T-helper 1 cell treated with Interleukin-12 subunit alpha and Interleukin-12 subunit beta and Interleukin-4 antibody, amounts not matched to agents 30 μg/mL and 1 μg/mL, for 36 hours (primary cell): ENCODE data around the gene GIMAP7.
A peak's percentile ranks its signal among the peaks of the same experiment; 100 is the strongest.
"Not testable (repeated sequence)": the region's sequence is repeated elsewhere in the genome, so short reads cannot be mapped to it uniquely, and the experiment has no call there.

ENCODE experiments used
- H3K27ac Mint-ChIP-seq: one replicate; pipeline ENCODE4 v1.8.0; 2021; ENCODE audit warnings: mild to moderate bottlenecking, mixed read lengths
- H3K27me3 Mint-ChIP-seq: one replicate; pipeline ENCODE4 v1.8.0; 2021; ENCODE audit warnings: low read depth, mixed read lengths
- H3K36me3 Mint-ChIP-seq: one replicate; pipeline ENCODE4 v1.8.0; 2021; ENCODE audit warnings: low read depth, mixed read lengths
- H3K4me1 Mint-ChIP-seq: one replicate; pipeline ENCODE4 v1.8.0; 2021; ENCODE audit warnings: low read depth, mixed read lengths
- H3K4me3 Mint-ChIP-seq: one replicate; pipeline ENCODE4 v1.8.0; 2021; ENCODE audit warnings: mild to moderate bottlenecking, moderate library complexity, mixed read lengths
- H3K9me3 Mint-ChIP-seq: one replicate; pipeline ENCODE4 v1.8.0; 2021; ENCODE audit warnings: mixed read lengths

GIMAP7 gene

DNA sequence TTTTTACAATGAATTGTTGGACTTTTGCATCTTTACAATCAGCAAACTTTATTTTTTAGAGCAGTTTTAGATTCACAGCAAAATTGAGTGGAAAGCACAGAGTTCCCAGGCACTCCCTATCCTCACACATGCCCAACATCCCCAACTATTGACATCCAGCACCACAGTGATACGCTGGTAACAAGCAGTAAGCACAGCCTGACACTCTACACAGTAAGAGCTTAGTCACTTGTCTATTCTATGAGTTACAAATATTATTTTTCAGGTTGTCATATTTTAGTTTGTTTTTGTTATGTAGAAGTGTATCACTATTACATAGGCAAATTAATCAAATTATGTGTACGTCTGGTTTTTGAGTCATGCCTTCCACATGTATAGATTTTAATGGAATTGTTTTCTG is 27.0 kb upstream of the GIMAP7 start:
- Mint-ChIP-seq H3K27ac (no peak overlapping the region), H3K27me3 (no peaks in the 10 kb centered on the region), H3K4me3 (no peak overlapping the region), H3K36me3 (peaks cover 41% of the 10 kb centered on the region), H3K9me3 (peaks cover 25% of the 10 kb centered on the region), H3K4me1 (peaks cover 55% of the 10 kb centered on the region)

DNA sequence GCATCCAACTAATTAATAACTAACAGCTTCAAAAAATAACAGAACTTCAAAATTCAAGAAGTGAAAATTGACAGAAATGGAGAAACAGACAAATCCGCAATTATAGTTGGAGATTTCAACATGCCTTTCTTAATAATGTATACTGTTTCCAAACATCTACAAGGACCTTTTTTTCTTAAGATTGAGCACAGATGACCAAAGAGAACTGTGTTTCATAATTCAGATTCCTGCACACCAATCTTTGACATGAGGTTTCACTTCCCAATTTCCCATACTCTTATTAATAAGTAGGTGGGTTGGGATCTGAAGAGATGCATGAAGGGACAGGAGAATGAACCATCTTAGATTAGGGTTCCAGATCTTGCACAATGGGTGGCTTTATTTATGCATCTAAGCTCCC is 24.9 kb upstream of the GIMAP7 start:
- H3K4me3 Mint-ChIP-seq: no peak overlapping the region
- H3K27me3 Mint-ChIP-seq: no peaks in the 10 kb centered on the region
- H3K9me3 Mint-ChIP-seq: peaks cover 28% of the 10 kb centered on the region
- H3K4me1 Mint-ChIP-seq: peaks cover 36% of the 10 kb centered on the region
- H3K27ac Mint-ChIP-seq: no peak overlapping the region
- peaks cover 40% of the 10 kb centered on the region for H3K36me3 Mint-ChIP-seq

DNA sequence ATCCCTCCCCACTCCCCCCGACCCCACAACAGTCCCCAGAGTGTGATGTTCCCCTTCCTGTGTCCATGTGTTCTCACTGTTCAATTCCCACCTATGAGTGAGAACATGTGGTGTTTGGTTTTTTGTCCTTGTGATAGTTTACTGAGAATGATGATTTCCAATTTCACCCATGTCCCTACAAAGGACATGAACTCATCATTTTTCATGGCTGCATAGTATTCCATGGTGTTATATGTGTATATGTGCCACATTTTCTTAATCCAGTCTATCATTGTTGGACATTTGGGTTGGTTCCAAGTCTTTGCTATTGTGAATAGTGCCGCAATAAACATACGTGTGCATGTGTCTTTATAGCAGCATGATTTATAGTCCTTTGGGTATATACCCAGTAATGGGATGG is 21.2 kb upstream of the GIMAP7 start:
- not testable (repeated sequence) for H3K4me3 Mint-ChIP-seq, H3K27me3 Mint-ChIP-seq, H3K27ac Mint-ChIP-seq
- H3K4me1 Mint-ChIP-seq: peaks cover 31% of the 10 kb centered on the region
- peaks cover 43% of the 10 kb centered on the region for H3K9me3 Mint-ChIP-seq
- H3K36me3 Mint-ChIP-seq: peaks cover 46% of the 10 kb centered on the region

DNA sequence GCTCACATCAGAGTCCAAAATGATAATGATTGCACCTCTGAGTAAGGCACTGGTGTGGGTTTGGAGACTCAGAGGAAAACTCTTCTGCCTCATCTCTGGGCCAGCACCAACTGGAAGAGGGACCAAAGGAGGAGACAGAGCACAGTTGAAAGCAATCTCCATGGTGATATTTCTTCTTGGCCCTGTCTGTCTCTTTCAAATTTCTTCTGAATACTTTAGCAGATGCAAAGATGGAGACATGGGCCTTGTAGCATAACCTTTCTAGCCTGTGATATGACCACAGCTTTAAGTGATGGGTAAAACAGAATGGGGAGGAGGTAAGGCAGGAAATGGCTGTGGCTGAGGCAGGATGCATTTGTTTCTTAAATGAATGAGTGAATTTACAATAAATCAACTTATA is 12.2 kb upstream of the GIMAP7 start:
- Mint-ChIP-seq H3K4me3 (peak overlapping the region; percentile 52), H3K27ac (peak overlapping the region; percentile 93), H3K27me3 (no peaks in the 10 kb centered on the region), H3K36me3 (peaks cover 51% of the 10 kb centered on the region), H3K9me3 (peaks cover 45% of the 10 kb centered on the region), H3K4me1 (peaks cover 67% of the 10 kb centered on the region)

DNA sequence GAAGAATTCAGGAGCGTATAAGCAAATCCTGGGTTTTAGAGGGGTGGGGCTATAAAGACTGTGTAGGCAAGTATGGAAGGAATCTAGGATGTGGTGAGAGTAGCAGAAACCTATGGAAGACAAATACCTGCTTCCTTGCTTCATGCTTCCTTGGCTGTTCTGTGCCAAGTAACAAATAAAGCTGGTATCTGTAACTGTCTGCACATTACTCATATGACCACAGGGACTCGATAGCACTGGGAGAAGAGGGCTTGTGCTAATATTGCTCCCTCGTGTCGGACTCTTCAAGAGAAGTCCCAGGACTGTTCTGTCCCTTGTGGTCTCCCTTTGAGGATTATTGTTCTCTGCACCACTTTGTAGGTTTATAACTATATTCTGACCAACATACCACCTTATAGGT is 11.5 kb upstream of the GIMAP7 start:
- peaks cover 39% of the 10 kb centered on the region for H3K9me3 Mint-ChIP-seq
- H3K27ac Mint-ChIP-seq: peak overlapping the region; percentile 93
- peaks cover 44% of the 10 kb centered on the region for H3K36me3 Mint-ChIP-seq
- H3K4me3 Mint-ChIP-seq: peak overlapping the region; percentile 52
- H3K4me1 Mint-ChIP-seq: peaks cover 67% of the 10 kb centered on the region
- no peaks in the 10 kb centered on the region for H3K27me3 Mint-ChIP-seq

DNA sequence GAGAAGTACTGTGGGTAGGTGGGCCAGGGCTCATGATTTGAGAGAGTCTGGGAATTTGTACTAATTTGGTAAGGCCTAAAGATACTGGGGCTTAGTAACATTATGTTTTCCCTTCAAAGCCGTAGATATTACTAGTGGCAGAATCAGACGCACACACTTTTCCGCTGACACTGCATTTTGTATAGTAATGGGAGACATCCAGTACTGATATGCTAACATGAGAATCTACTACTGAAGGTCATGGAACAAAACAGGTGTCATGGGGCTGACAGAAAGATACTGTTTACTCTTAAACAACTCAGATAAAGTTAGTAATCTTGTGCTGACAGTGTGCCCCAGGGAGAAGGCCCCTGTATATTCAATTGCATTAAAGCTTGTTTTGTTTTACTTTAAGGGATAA is 11.1 kb upstream of the GIMAP7 start:
- Mint-ChIP-seq H3K36me3 (peaks cover 41% of the 10 kb centered on the region), H3K27ac (peak overlapping the region; percentile 93), H3K9me3 (peaks cover 35% of the 10 kb centered on the region), H3K4me3 (peak overlapping the region; percentile 77), H3K27me3 (no peaks in the 10 kb centered on the region), H3K4me1 (peaks cover 70% of the 10 kb centered on the region)

DNA sequence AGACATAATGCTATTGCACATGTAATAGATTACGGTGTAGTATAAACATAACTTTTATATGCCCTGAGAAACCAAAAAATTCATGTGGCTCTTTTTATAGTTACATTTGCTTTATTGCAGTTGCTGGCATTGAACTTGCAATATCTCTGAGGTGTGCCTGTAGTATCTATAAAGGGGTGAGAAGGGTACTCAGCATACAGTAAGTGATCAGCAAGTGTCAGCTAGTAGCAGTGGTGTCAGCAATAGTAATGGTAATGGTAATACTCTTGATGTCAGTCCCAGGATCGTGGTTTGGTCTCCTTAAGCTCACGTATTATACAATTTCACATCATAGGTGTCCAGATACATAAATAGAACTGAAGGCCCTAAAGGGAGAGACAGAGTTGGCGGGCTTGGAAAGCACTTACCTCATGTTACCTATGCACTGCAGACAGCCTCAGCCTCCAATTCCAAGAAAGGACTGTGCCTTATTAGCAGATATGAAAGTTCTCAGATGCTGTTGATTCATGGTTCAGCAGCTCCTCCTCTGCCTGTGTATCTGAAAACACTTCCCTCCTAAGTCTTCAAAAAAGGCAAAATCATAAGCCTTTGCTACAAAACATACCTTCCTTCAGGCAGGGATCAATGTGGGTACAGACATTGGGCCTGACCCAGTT is 6.6 kb upstream of the GIMAP7 start:
- H3K27ac Mint-ChIP-seq: peak overlapping the region; percentile 88
- H3K4me1 Mint-ChIP-seq: peaks cover 82% of the 10 kb centered on the region

DNA sequence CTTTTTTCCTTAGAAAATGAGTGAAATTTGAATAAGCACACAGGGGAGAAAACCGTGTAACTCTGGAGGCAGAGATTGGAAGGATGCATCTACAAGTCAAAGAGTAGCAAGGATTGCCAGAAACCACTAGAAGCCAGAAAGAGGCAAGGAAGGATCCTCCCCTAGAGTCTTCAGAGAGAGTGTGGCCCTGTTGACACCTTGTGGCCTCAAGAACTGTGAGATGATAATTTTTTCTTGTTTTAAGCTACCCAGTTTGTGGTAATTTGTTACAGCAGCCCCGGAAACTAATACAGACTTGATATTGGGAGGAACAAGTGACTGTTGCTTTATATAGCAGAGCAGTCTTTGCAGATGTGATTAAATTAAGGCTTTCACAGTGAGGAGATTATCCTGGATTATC is 3.6 kb upstream of the GIMAP7 start:
- H3K27me3 Mint-ChIP-seq: no peaks in the 10 kb centered on the region
- H3K27ac Mint-ChIP-seq: peak overlapping the region; percentile 87
- peak overlapping the region; percentile 69 for H3K4me3 Mint-ChIP-seq
- H3K9me3 Mint-ChIP-seq: peaks cover 24% of the 10 kb centered on the region
- peaks cover 31% of the 10 kb centered on the region for H3K36me3 Mint-ChIP-seq
- H3K4me1 Mint-ChIP-seq: peaks cover 72% of the 10 kb centered on the region

More for the DNA sequence above, 6.6 kb upstream of the GIMAP7 start:
- Mint-ChIP-seq H3K27me3 (no peaks in the 10 kb centered on the region), H3K36me3 (peaks cover 21% of the 10 kb centered on the region), H3K9me3 (peaks cover 24% of the 10 kb centered on the region), H3K4me3 (peak overlapping the region; percentile 73)

DNA sequence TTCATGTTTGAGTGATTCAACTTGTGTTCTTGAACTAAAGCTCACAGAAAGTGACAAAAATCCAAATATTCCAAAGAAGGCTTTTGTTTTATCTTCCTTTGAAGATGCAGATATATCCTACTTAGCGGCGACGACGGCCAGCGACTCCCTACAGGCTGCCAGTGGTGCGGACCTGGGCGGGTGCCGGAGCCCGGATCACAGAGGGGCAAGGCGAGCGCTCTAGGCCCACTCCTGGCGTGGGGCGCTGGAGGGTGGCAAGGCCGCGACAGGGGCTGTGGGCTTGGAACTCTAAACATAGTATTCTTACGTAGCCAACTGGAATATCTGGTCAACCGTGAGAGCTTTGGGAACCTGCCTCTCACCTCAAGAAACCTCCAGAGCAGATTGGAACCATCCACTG is 914 bp upstream of the GIMAP7 start:
- Mint-ChIP-seq H3K36me3 (peaks cover 46% of the 10 kb centered on the region), H3K27me3 (no peaks in the 10 kb centered on the region), H3K27ac (peak overlapping the region; percentile 98), H3K4me1 (peaks cover 55% of the 10 kb centered on the region), H3K4me3 (peak overlapping the region; percentile 100), H3K9me3 (peaks cover 21% of the 10 kb centered on the region)

DNA sequence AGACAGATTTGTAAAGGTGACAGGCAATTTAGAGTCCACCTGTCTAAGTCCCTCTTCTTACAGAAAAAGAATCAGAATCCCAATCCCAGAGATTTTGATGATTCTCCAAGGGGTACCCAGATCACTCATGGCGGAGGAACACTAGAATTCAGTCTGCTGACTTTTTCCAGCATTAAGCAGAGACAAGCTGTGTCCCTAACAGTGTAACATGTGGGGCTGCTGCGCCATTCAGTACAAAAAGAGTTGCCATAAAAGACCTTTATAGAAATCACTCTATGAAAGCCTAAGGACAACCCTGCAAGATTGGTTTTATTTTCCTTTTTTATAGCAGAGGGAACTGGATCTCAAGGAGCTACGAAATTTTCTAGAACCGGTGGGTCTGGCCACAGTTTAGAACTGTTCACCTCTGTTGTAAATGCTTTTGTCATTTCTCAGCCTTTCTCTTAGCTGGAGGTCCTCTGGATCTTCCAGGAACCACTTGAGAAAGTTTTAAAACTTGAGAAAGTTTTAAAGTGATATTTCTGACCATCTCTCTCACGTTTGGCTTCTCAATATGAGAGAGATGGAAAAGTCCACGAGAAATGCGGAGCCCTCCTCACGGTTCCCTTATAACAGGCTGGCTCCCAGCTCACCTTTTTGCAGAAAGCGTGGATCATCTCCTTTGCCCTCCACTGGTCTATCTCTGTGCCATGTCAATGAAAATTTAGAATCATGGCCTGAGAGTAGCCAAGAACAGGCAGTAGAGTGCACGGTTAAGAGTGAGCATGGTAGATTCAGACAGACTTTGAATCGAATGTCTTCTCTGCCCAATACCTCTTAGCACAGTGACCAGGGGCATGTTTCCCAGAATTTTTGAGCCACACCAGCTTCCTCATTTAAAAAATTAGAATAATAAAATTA is 826 bp downstream of the GIMAP7 start:
- Mint-ChIP-seq H3K4me1 (peaks cover 44% of the 10 kb centered on the region), H3K27me3 (no peaks in the 10 kb centered on the region), H3K36me3 (peaks cover 54% of the 10 kb centered on the region), H3K27ac (peak overlapping the region; percentile 98), H3K4me3 (peak overlapping the region; percentile 100), H3K9me3 (peaks cover 11% of the 10 kb centered on the region)

DNA sequence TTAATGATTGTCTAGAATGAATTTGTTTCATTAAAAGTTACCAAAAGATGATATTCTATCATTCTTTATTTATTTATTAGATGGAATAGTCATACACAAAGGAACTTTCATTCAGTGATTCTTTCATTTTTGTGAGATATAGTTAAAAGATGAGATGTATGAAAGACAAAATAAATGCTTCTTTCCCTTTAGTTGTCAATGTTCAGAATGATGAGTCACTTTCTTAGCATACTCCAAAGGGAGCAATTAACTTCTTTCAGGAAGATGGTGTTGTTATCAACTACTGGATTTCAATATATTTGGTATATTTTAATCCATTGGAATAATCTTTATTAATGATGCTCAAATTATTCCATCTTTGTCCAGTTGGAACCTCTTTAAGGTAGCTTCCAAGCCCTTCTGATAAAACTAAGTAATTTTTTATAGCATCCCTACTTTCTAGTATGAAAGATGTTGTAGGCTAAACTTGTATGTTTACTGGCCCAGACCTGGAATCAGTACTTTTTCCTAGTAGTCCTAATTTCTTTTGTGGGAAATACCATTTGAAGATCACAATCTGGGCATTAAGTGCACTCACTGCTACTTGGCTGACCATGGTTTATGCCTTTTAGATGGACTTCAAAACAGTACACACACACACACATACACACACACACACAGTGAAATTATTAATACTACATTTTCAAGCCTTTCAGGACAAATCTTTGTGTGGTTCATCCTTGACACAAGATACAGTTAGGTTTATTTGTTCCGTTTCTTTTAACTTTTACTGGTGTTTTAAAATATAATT is 2.5 kb downstream of the GIMAP7 start:
- peaks cover 37% of the 10 kb centered on the region for H3K4me1 Mint-ChIP-seq
- peak overlapping the region; percentile 100 for H3K4me3 Mint-ChIP-seq
- H3K27ac Mint-ChIP-seq: peak overlapping the region; percentile 98
- H3K9me3 Mint-ChIP-seq: no peaks in the 10 kb centered on the region
- no peaks in the 10 kb centered on the region for H3K27me3 Mint-ChIP-seq
- peaks cover 57% of the 10 kb centered on the region for H3K36me3 Mint-ChIP-seq

DNA sequence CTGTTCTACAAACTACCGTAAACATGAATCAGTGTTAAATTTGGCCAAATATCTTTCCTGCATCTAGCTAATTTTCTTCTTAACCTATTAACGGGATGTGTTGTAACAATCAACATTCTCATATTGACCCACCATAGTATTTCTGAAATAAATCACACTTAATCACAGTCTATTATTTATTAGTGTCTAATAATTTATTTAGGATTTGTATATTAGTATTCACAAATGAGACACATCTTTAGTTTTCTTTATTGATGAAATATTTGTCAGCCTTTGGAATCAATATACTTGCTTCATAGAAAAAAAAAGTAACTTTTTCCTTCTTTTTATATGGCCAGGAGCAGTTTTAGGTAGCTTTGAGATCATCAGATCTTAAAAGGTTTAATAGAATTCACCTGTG is 4.6 kb downstream of the GIMAP7 start:
- H3K27ac Mint-ChIP-seq: peak overlapping the region; percentile 90
- H3K9me3 Mint-ChIP-seq: no peaks in the 10 kb centered on the region
- no peaks in the 10 kb centered on the region for H3K27me3 Mint-ChIP-seq
- peaks cover 67% of the 10 kb centered on the region for H3K36me3 Mint-ChIP-seq
- H3K4me1 Mint-ChIP-seq: peaks cover 29% of the 10 kb centered on the region
- H3K4me3 Mint-ChIP-seq: peak overlapping the region; percentile 100

DNA sequence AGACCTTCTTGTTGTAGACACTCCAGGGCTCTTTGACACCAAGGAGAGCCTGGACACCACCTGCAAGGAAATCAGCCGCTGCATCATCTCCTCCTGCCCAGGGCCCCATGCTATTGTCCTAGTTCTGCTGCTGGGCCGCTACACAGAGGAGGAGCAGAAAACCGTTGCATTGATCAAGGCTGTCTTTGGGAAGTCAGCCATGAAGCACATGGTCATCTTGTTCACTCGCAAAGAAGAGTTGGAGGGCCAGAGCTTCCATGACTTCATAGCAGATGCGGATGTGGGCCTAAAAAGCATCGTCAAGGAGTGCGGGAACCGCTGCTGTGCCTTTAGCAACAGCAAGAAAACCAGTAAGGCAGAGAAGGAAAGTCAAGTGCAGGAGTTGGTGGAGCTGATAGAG is 5.5 kb downstream of the GIMAP7 start:
- peaks cover 6% of the 10 kb centered on the region for H3K9me3 Mint-ChIP-seq
- peaks cover 33% of the 10 kb centered on the region for H3K4me1 Mint-ChIP-seq
- peak overlapping the region; percentile 85 for H3K27ac Mint-ChIP-seq
- H3K27me3 Mint-ChIP-seq: no peaks in the 10 kb centered on the region
- peak overlapping the region; percentile 100 for H3K4me3 Mint-ChIP-seq
- peaks cover 67% of the 10 kb centered on the region for H3K36me3 Mint-ChIP-seq

DNA sequence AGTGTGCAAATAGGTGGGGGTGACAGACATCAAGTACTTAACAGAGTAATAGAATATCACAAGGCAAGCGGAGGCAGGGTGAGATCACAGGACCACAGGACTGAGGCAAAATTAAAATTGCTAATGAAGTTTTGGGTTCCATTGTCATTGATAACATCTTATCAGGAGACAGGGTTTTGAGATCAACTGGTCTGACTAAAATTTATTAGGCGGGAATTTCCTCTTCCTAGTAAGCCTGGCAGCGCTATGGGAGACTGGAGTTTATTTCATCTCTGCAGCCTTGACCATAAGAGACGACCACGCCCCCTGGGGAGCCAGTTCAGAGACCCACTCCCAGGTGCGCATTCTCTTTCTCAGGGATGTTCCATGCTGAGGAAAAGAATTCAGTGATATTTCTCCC is 8.3 kb downstream of the GIMAP7 start:
- Mint-ChIP-seq H3K4me1 (peaks cover 42% of the 10 kb centered on the region), H3K36me3 (peaks cover 71% of the 10 kb centered on the region), H3K27ac (peak overlapping the region; percentile 79), H3K9me3 (peaks cover 29% of the 10 kb centered on the region), H3K4me3 (peak overlapping the region; percentile 84)
- not testable (repeated sequence) for H3K27me3 Mint-ChIP-seq
